GM21390 (cell line): ENCODE results near the gene RANBP1.

ENCODE experiments used
- ATAC-seq: cut with Tn5 transposase; IDR thresholded peaks from one replicate; pipeline ENCODE4 v1.9.1; 2021; ENCODE audit not compliant: unreplicated experiment

Gene RANBP1

DNA sequence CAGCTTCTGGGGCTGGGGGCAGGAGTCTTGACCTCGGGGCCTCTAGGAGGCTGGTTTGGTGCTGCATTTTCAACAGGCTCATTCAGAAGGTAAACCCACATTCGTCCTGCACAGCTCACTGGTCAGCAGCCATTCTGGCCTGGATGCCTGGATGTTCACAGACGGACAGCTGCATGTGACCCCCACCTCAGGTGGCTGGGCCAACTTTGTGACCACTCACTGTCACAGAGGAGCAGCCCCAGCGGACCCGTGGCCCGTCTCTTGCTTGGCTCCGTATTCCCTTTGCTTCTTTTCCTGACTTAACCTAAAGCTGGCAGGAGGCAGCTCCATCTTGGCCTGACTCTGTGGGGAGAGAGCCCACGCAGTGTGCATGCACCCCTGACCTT, 27.6 kb upstream of the RANBP1 start:
- no peak for ATAC-seq

- no peak for ATAC-seq
These were observed 26.5 kb upstream of the RANBP1 start for GRCh38 chr22:20089226-20089976.

DNA sequence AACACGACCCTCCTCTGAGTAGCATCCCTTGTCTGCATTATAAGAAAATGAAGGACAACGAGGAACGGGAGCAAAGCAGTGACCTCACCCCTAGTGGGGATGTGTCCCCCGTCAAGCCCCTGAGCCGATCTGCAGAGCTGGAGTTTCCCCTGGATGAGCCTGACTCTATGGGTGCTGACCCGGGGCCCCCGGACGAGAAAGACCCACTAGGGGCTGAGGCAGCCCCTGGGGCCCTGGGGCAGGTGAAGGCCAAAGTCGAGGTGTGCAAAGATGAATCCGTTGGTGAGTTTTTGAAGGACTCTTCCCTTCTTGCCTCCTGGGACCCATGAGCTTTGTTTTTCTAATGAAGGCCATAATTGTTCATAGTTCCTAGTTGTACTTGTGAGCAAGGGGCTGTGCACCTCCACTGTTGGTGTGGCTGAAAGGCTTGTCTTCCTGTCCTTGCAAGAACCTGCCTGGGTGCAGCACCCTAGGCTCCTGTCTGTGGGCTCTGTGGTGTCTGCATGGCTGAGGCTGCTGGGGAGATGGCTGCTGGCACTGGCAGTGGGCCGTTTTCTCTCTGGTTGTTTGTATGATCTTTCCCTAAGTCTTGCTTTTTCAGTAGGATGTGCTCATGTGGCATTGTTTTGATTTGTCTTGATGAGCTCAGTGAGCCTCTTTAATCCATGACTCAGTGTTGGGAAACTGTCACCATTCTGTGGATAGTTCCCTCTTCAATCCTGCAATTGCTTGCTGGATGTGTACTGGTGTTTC, 25.8 kb upstream of the RANBP1 start:
- ATAC-seq = no peak

DNA sequence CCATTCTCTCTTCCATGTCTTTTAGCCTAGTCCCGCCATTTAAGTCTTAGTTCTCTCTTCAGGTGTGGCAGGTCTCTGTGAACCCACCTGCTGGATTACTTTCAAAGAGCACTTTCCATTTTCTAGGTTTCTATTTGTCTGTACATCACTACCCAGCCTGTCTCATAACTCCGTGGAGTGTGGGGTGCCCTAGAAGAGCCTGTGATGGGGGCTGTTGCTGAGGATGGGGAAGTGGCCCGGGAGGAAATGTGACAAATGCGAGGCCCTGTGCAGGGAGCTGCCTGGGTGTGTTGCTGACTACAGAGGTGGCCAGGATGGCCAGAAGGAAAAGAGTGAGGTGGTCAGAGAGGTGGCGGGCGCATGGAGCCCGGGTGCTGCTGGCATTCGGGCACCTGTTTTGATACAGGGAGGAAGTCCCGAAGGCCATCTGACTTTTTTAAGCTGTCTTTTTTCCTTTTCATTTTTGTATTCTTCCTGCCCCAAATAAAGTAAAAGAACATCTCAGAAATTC, 25.1 kb upstream of the RANBP1 start:
- no peak for ATAC-seq

- no peak for ATAC-seq
These were observed 24.0 kb upstream of the RANBP1 start for GRCh38 chr22:20091690-20092476.

GRCh38 chr22:20092477-20092854, 23.4 kb upstream of the RANBP1 start:
- ATAC-seq = no peak

GRCh38 chr22:20093418-20094196, 22.3 kb upstream of the RANBP1 start:
- ATAC-seq = no peak

- no peak for ATAC-seq
These were observed 21.6 kb upstream of the RANBP1 start for GRCh38 chr22:20094197-20094807.

GRCh38 chr22:20095521-20095920, 20.4 kb upstream of the RANBP1 start:
- ATAC-seq = no peak

DNA sequence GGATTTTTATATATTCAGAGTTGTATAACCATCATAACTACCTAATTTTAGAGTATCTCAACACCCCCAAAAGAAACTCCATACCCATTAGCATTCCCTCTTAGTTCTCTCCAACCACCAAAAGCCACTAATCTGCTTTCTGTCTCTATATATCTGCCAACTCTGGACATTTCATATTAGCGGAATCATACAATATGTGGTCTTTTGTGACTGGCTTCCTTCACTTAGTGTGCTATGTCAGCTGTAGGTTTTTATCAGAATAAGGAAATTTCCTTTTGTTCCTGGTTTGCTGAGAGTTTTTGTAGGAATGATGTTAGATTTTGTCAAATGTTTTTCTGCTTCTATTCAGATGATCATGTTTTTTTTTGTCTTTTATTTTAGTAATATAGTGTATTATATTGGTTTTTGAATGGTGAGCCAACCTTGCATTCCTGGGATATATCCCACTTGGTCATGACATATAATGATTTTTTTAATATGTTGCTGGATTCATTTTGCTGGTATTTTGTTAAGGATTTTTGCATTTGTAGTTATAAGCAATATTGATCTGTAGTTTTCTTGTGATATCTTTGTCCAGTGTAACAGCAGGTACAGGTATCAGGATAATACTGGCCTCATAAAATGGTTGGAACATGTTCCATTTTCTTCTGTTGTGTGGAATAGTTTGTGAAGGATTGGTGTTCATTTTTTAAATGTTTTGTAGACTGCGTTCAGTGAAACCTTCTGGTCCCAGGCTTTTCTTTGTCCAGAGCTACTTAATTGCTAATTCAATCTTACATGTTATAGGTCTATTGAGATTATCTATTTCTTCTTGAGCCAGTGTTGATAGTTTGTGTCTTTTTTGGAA, 19.1 kb upstream of the RANBP1 start:
- ATAC-seq = no peak

DNA sequence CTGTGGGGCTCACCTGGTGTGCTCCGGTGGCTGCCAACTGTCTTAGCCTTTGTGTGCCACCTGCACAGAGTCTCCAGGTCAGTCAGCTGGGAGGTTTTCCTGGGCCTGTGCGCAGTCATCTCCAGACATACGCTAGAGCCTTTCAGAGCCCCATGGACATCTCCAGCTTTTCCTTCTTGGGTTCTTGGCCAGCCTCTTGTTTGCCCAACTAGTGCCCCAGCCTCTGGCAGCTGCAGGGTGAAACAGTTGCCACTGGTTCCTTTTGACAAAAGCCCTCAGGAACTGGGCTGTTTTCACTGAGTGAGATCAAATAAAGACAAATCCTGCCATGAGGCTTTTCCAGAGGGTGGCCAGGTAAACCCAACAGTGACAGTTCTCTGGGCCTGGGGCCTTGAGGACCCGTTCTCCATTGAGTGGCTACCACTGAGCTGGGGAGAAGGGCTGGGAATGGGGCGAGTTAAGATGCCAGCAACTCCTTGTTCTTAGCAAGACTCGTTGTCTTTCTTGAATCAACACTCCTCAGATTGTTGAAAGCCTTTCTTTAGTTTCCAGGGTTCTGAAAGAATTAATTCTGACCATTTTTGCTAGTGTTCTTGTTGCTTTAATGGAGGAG, 16.7 kb upstream of the RANBP1 start:
- ATAC-seq = no peak

- no peak for ATAC-seq
These were observed 14.3 kb upstream of the RANBP1 start for GRCh38 chr22:20101638-20102037.

GRCh38 chr22:20102203-20102780, 13.6 kb upstream of the RANBP1 start:
- no peak for ATAC-seq

GRCh38 chr22:20105456-20106204, 10.3 kb upstream of the RANBP1 start:
- no peak for ATAC-seq

DNA sequence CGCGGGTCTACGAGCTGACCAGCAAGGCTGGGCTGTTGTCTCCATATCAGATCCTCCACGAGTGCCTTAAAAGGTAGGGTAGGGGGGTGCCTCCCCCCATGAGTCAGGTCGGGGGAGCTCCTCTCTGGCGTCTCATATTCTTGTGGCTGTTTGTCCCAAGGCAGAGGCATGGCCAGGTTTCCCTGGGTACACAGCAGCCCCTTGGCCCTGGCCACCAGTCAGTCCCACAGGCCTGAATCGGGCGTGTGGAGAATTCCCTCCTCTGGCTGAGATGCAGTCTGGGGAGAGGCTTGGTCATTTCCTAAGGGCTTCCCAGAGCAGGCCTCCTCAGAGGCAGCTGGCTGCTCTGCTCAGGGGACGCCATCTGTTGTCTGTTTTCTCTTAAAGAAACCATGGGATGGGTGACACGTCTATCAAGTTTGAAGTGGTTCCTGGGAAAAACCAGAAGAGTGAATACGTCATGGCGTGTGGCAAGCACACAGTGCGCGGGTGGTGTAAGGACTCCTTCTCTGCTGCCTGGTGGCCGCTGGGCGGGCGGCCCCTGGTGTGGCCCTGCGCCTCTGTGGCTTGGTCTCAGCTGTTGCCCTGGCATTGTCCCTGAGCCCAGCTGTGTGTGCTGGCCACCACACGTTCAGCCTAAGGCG, 9.6 kb upstream of the RANBP1 start:
- no peak for ATAC-seq

GRCh38 chr22:20106849-20107237, 9.1 kb upstream of the RANBP1 start:
- ATAC-seq = no peak

DNA sequence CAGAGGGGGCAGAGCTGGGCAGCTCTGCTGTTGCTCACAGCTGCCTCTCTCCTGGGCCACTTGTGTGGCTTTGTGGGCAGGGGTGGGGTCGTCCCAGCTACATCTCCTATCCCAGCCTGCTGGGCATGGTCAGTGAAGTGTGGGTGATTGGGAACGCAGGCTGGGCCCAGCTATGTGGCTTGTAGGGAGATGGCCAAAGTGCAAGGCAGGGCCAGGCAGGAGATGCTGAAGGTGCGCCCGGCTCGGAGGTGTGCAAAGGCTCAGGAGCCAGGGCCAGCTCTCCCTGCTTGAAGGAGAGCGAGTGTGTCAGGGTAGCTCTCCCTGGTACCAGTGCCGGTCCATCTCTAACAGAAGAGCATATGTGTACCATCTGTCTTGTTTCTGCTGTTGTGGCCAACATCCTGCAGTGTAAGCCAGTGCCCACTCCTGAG, 8.4 kb upstream of the RANBP1 start:
- ATAC-seq = no peak
